Measurements from ENCODE around the gene KIF17.
"Not testable (repeated sequence)": the region's sequence is repeated elsewhere in the genome, so short reads cannot be mapped to it uniquely, and the experiment has no call there.

The KIF17 gene

DNA sequence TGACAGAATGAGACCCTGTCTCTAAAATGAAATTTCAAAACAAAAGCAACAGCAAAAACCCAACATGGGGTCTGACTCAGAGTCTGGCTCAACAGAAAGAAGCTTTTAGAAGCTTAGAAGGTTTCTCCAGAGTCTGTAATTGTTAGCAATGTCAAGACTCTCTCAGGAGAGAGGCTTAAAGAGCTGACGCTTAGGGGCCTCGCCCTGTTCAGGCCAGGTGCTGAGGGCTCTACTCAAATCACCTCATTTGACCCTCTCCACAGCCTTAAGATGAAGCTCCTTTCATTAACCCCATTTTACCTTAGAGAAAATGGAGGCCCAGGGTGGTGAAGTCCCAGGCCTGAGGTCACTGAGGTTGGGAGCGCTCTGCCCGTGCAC is 5.3 kb upstream of the KIF17 start:
- DNase-seq (ENCODE audit: insufficient read length, low spot score): no peak
- no peak for FAIRE-seq
- no peak for TF ChIP-seq POLR2A (IDR thresholded peaks at IDR 0.05; ENCODE audit: low read depth, low read length)
- no peak for TF ChIP-seq POLR2AphosphoS5 (IDR thresholded peaks at IDR 0.05; ENCODE audit: low read depth, low read length)
- no peak for TF ChIP-seq TAF1 (IDR thresholded peaks at IDR 0.05; ENCODE audit: low read depth, low read length)
- TF ChIP-seq SPI1 (IDR thresholded peaks at IDR 0.05; ENCODE audit: low read depth, low read length): no peak
- TF ChIP-seq PAX5 (IDR thresholded peaks at IDR 0.05; ENCODE audit: insufficient read depth, low read length, severe bottlenecking): no peak
- TF ChIP-seq POU2F2 (IDR thresholded peaks at IDR 0.05; ENCODE audit: low read depth, low read length): no peak

- FAIRE-seq (no peak), DNase-seq (ENCODE audit: insufficient read length, low spot score) (no peak)
- TF ChIP-seq POLR2AphosphoS5 (IDR thresholded peaks at IDR 0.05; ENCODE audit: low read depth, low read length): no peak
Measured at GRCh38 chr1:20721117-20722061, 3.6 kb upstream of the KIF17 start.

- FAIRE-seq: no peak
- DNase-seq (ENCODE audit: insufficient read length, low spot score): no peak
- no peak for TF ChIP-seq POU2F2 (IDR thresholded peaks at IDR 0.05; ENCODE audit: low read depth, low read length)
- TF ChIP-seq POLR2AphosphoS5 (IDR thresholded peaks at IDR 0.05; ENCODE audit: low read depth, low read length): no peak
- no peak for TF ChIP-seq POLR2A (IDR thresholded peaks at IDR 0.05; ENCODE audit: low read depth, low read length)
Measured at GRCh38 chr1:20720631-20721091, 2.9 kb upstream of the KIF17 start.

DNA sequence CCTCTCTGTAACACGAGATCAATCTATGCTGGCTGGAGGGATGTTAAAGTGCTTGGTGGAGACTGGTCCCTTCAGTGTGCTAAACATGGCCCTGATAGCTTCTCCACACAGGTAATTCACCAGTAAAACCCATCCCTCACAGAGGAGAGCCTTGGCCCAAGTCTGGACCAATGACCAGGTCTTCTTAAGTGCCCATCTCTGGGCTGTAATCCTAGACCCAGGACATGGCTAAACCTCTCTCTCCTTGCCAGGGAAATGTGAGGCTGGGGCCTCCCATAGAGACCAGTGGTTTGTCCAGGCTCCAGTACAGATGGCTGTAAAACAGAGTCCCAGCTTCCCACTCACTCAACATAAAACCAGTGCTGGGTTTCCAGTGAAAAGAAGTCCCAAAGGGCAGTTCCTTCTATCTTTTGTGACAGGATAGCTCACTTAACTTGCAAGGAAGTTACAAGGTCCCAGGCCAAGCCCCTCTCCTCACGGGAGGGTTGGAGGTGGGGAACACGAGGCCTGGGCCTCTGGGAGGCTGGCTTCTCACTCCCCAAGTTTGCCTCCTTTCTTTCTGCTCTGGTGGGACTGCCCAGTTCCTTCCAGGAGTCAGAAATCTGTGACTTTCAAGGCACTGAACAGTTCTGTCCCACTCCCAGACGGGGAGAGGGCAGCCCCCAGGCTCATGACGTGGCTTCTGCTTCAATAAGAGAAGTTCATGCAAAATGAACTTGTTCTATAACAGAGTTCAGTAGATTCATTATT is 2.2 kb upstream of the KIF17 start:
- no peak for FAIRE-seq
- no peak for TF ChIP-seq POLR2A (IDR thresholded peaks at IDR 0.05; ENCODE audit: low read depth, low read length)
- no peak for TF ChIP-seq POLR2AphosphoS5 (IDR thresholded peaks at IDR 0.05; ENCODE audit: low read depth, low read length)
- no peak for TF ChIP-seq TAF1 (IDR thresholded peaks at IDR 0.05; ENCODE audit: low read depth, low read length)
- no peak for TF ChIP-seq POU2F2 (IDR thresholded peaks at IDR 0.05; ENCODE audit: low read depth, low read length)
- no peak for TF ChIP-seq SPI1 (IDR thresholded peaks at IDR 0.05; ENCODE audit: low read depth, low read length)
- TF ChIP-seq PAX5 (IDR thresholded peaks at IDR 0.05; ENCODE audit: insufficient read depth, low read length, severe bottlenecking): no peak

GRCh38 chr1:20719261-20719660 is 1.5 kb upstream of the KIF17 start:
- no peak for DNase-seq (ENCODE audit: insufficient read length, low spot score)
- no peak for FAIRE-seq
- no peak for TF ChIP-seq POLR2A (IDR thresholded peaks at IDR 0.05; ENCODE audit: low read depth, low read length)
- no peak for TF ChIP-seq TAF1 (IDR thresholded peaks at IDR 0.05; ENCODE audit: low read depth, low read length)
- TF ChIP-seq POLR2AphosphoS5 (IDR thresholded peaks at IDR 0.05; ENCODE audit: low read depth, low read length): no peak
- no peak for TF ChIP-seq POU2F2 (IDR thresholded peaks at IDR 0.05; ENCODE audit: low read depth, low read length)
- TF ChIP-seq PAX5 (IDR thresholded peaks at IDR 0.05; ENCODE audit: insufficient read depth, low read length, severe bottlenecking): no peak
- TF ChIP-seq SPI1 (IDR thresholded peaks at IDR 0.05; ENCODE audit: low read depth, low read length): no peak

More for the DNA sequence above, 2.2 kb upstream of the KIF17 start:
- no peak for DNase-seq (ENCODE audit: insufficient read length, low spot score)

GRCh38 chr1:20718343-20718882 is 606 bp upstream of the KIF17 start:
- not testable (repeated sequence) for FAIRE-seq; DNase-seq (ENCODE audit: insufficient read length, low spot score)

DNA sequence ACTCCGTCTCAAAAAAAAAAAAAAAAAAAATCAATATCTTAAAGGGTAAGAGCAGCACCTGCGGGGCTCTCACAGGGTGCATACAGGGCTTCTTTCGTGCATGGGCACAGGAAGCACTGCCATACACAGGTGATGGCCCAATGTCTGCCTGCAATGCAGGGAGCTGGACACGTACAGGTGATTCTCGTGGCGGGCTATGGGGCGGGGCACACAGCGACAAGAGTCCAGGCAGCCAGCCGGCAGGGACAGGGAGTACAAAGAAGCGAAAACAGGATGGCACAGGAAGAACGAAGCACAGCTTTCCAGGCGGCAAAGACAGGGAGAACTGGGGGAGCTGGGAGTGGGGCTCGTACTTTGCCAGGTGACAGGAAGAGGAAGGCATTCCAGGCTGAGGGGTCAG is 1.6 kb downstream of the KIF17 start:
- no peak for TF ChIP-seq POLR2A (IDR thresholded peaks at IDR 0.05; ENCODE audit: low read depth, low read length)
- FAIRE-seq: no peak
- no peak for DNase-seq (ENCODE audit: insufficient read length, low spot score)

DNA sequence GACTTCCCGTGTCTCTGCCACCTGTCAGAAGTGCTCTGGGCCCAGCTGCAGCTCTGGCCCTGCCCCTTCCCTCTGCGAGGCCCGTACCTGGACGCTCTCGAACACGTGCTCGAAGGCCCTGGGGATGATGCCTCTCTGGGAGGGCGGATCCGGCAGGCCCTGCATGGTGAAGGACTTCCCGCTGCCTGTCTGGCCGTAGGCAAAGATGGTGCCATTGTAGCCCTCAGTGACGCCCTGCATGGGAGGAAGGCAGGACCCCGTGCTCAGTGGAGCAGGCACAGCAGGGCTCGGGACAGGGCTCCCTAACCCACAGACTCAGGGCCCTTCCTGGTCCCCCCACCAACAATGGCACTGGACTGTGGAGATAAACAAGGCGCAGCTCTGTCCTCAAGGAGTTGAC is 2.4 kb downstream of the KIF17 start:
- TF ChIP-seq SPI1 (IDR thresholded peaks at IDR 0.05; ENCODE audit: low read depth, low read length) (no peak), POU2F2 (IDR thresholded peaks at IDR 0.05; ENCODE audit: low read depth, low read length) (no peak), POLR2AphosphoS5 (IDR thresholded peaks at IDR 0.05; ENCODE audit: low read depth, low read length) (no peak), PAX5 (IDR thresholded peaks at IDR 0.05; ENCODE audit: insufficient read depth, low read length, severe bottlenecking) (no peak), POLR2A (IDR thresholded peaks at IDR 0.05; ENCODE audit: low read depth, low read length) (no peak)
- DNase-seq (ENCODE audit: insufficient read length, low spot score) (no peak), FAIRE-seq (no peak)

DNA sequence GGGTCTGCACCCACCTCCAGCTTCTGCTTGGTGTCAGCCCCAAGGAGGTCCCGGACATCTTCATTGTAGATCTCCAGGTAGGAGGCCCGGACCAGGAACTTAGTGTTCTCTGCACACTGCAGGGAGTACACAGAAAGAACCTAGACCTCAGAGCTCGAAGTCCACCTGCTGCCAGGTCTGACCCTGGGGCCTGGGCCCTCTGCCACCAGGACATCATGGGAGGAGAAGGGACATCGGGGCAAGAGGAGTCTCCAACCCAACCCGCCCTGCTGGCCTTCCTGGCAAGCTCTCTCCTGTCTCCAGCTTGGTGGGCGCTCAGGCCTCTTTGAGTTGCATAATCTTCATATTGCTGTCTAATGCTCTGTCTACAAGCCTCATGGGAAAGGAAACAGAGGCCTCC is 4.4 kb downstream of the KIF17 start:
- no peak for TF ChIP-seq POU2F2 (IDR thresholded peaks at IDR 0.05; ENCODE audit: low read depth, low read length)
- no peak for TF ChIP-seq POLR2A (IDR thresholded peaks at IDR 0.05; ENCODE audit: low read depth, low read length)
- FAIRE-seq (no peak), DNase-seq (ENCODE audit: insufficient read length, low spot score) (no peak)

DNA sequence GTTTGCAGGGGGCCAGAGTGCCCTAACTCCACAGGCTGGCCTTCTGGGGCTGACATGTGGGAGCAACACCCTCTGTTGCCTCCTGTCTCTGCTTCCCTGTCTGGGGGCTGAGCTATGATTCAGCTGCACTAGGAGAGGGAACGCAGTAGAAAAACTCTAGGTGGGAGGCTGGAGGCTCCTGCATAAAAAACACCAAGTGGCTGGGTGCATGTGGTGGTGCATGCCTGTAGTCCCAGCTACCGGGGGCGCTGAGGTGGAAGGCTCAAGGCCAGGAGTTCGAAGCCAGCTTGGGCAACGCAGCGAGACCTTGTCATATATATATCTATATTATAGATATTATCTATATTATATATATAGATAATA is 5.6 kb downstream of the KIF17 start:
- no peak for TF ChIP-seq SPI1 (IDR thresholded peaks at IDR 0.05; ENCODE audit: low read depth, low read length)
- TF ChIP-seq POLR2A (IDR thresholded peaks at IDR 0.05; ENCODE audit: low read depth, low read length): no peak
- no peak for FAIRE-seq
- DNase-seq (ENCODE audit: insufficient read length, low spot score): no peak
